HG03520 (cell line): Measurements from ENCODE around the gene TLK2.
"Not testable (repeated sequence)": the region's sequence is repeated elsewhere in the genome, so short reads cannot be mapped to it uniquely, and the experiment has no call there.

Experiments used
- ATAC-seq: cut with Tn5 transposase; IDR thresholded peaks from one replicate; pipeline ENCODE4 v1.9.1; 2021; ENCODE audit warnings: mild to moderate bottlenecking, moderate library complexity; ENCODE audit not compliant: unreplicated experiment

The TLK2 gene

DNA sequence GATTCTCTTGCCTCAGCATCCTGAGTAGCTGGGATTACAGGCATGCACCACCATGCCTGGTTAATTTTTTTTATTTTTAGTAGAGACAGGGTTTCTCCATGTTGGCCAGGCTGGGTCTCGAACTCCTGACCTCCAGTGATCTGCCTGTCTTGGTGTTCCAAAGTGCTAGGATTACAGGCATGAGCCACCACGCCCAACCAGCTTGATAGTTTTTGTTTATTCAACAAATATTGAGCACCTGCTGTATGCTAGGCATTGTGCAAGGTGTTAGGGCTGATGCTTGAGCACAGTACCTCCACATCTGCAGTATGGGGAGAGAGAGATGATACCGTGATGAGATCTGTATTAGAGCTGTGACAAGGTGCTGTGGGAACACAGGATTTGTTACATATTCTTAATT lies 3.9 kb downstream of the TLK2 start:
- ATAC-seq: not testable (repeated sequence)

DNA sequence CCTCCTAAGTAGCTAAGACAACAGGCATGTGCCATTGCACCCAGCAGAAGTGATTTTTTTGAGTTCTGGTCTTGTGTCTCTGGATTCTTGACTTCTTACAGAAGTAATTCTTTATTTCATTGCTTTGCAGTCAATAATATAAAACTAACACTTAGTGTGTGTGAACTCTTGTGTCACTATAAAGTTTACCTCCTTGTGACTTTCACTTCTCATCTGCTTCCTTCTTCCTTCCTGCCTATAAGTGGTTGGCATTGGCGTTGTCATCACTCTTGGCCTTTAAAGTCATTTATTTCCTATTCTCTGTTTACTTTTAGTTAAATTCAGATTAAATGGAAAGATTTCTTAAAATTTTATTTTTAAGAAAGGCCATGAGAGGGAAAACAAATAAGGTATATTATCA lies 12.4 kb downstream of the TLK2 start:
- not testable (repeated sequence) for ATAC-seq

GRCh38 chr17:62493049-62493655 lies 14.5 kb downstream of the TLK2 start:
- ATAC-seq: not testable (repeated sequence)

GRCh38 chr17:62494073-62494472 lies 15.4 kb downstream of the TLK2 start:
- not testable (repeated sequence) for ATAC-seq

- ATAC-seq: not testable (repeated sequence)
Observed at GRCh38 chr17:62496344-62496743, 17.7 kb downstream of the TLK2 start.

DNA sequence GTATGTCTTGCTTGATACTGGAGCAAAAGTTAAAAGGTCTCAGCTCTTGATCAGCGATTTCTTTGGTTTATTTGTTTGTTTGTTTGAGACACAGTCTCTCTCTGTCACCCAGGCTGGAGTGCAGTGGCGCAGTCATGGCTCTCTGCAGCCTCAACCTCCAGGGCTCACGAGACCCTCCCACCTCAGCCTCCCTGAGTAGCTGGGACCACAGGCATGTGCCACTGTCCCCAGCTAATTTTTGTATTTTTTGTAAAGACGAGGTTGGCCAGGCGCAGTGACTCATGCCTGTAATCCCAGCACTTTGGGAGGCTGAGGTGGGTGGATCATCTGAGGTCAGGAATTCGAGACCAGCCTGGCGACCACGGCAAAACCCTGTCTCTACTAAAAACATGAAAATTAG lies 20.2 kb downstream of the TLK2 start:
- not testable (repeated sequence) for ATAC-seq

- ATAC-seq: not testable (repeated sequence)
Observed at GRCh38 chr17:62500463-62500862, 21.8 kb downstream of the TLK2 start.

- ATAC-seq: not testable (repeated sequence)
Observed at GRCh38 chr17:62504857-62505256, 26.2 kb downstream of the TLK2 start.

DNA sequence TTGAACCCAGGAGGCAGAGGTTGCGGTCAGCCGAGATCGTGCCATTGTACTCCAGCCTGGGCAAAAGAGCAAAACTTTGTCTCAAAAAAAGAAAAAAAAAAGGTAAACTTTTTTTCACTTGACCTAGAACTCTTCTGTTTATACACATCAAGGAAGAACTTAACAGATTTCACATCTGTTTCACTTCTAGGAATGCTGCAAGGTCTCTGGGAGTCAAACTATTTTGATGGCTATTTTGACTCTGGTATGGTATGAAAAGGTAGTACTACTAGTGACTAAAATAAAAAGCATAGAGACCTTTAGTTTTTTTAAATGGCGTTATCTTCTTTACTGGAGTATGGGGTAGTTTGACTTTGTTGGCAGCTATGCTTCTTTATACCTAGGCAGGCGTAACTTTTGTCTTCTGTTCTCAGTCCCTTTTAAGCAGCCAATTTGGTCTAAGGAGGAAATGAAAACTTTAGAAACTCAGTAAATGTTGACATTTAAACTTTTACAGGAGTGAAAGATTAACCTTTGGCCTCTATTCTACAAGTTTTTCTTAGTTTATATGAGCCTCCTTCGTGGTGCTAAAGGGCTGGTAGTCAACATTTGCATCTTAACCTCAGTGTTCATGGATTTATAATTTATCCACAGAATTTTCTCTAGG lies 28.7 kb downstream of the TLK2 start:
- not testable (repeated sequence) for ATAC-seq

DNA sequence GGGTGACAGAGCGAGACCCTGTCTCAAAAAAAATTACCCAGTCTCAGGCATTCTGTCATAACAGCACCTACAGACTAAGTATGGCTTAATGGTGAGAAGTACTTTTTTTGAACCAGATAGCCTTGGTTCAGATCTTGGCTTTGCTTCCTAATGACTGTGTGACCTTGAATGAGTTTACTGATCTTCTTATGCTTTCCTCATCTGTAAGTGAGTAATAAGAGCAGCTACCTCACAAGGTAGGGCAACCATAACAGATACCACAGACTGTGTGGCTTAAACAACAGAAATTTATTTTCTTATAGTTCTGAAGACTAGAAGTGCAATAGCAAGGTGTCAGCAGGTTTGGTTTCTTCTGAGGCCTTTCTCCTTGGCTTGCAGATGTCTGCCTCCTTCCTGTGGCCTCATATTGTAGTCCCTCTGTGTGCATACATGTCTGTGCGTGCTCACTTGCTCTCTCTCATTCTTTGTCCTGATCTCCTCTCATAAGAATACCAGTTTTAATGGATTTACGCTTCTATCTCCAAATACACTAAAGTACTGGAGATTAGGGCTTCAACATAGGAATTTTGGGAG lies 31.7 kb downstream of the TLK2 start:
- not testable (repeated sequence) for ATAC-seq

DNA sequence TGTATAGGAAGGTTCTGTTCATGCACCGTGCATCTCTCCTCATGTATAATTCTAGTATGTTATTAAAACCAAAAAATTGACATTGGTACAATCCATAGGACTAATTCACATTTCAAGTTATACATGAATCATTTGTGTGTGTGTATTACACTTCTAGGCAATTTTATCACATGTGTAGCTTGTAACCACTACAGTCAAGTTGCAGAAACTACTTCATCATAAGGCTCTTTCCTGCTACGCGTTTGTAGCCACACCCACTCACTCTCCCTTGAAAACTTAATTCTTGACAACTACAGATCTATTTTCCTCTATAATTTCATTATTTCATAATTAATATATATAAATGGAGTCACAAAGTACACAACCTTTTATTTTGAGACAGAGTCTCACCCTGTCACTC lies 32.4 kb downstream of the TLK2 start:
- ATAC-seq: not testable (repeated sequence)

DNA sequence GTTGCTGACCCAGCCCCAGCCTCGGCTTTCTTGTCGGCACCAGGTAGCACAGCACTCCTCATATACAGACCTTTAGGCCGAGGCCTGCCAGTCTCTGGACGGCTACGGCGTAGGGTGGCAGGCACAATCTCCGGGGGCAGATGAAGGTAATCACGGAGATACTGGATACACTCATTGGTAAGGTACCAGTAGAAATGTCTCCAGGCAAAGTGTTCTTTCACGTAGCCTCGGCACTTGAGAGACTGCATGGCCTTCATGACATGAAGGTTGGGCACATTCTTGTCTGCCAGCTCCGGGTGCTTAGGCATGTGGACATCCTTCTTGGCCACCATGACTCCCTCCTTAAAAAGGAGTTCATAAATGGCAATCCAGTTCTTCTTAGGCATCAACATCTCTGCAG lies 37.8 kb downstream of the TLK2 start:
- ATAC-seq: not testable (repeated sequence)

GRCh38 chr17:62521295-62521694 lies 42.7 kb downstream of the TLK2 start:
- ATAC-seq: not testable (repeated sequence)

DNA sequence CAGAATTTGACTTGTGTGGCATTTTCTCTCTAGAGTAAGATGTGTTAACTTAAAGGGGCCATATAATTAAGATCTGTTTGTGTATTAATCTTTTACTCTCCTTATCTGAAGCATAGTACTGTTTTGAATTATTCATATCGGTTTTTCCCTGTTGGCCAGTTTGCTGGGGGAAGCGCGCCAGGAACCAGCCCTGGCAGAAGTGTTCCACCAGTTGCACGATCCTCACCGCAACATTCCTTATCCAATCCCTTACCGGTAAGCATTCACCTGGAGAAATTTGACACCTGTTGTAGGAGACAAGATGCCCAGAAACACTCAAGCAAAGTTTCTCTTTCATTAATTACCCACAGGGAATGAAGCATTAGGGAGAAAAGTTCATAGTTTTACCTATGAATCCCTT lies 45.5 kb downstream of the TLK2 start:
- not testable (repeated sequence) for ATAC-seq

- not testable (repeated sequence) for ATAC-seq
Observed at GRCh38 chr17:62525317-62525716, 46.7 kb downstream of the TLK2 start.

GRCh38 chr17:62530936-62531335 lies 52.3 kb downstream of the TLK2 start:
- not testable (repeated sequence) for ATAC-seq

- not testable (repeated sequence) for ATAC-seq
Observed at GRCh38 chr17:62536557-62536956, 57.9 kb downstream of the TLK2 start.

DNA sequence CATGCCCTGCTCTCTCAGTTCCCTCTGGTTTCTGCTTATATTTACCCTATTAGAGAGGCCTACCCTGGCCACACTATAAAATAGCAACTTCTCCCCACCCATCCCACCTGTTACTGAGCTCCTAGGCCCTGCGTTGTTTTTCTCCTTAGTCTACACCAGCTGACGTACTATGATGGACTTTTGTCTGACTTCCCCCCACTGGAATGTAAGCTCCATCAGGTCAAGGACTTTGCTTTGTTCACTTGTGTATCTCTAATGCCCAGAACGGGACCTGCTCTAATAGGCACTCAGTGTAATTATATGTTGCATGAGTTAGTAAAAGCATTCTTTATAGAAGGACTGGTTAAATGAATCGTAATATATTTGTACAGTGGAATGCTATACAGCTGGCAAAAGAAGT lies 62.4 kb downstream of the TLK2 start:
- not testable (repeated sequence) for ATAC-seq

DNA sequence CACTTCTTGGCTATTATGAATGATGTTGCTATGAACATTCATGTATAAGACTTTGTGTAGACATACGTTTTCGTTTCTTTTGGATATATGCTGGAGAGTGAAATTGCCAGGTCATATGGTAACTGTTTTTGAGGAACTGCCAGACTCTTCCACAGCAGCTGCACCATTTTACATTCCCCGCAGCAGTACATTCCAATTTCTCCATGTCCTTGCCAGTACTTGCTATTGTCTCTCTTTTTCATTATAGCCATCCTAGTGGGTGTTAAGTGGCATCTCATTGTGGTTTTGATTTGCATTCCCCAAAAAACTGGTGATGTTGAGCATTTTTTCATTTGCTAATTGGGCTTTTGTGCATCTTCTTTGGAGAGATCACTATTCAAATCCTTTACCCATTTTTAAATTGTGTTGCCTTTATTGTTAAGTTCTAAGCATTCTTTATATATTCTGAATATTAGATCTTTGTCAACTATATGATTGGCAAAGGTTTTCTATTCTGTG lies 64.7 kb downstream of the TLK2 start:
- ATAC-seq: not testable (repeated sequence)

GRCh38 chr17:62546066-62546465 lies 67.4 kb downstream of the TLK2 start:
- ATAC-seq: not testable (repeated sequence)

DNA sequence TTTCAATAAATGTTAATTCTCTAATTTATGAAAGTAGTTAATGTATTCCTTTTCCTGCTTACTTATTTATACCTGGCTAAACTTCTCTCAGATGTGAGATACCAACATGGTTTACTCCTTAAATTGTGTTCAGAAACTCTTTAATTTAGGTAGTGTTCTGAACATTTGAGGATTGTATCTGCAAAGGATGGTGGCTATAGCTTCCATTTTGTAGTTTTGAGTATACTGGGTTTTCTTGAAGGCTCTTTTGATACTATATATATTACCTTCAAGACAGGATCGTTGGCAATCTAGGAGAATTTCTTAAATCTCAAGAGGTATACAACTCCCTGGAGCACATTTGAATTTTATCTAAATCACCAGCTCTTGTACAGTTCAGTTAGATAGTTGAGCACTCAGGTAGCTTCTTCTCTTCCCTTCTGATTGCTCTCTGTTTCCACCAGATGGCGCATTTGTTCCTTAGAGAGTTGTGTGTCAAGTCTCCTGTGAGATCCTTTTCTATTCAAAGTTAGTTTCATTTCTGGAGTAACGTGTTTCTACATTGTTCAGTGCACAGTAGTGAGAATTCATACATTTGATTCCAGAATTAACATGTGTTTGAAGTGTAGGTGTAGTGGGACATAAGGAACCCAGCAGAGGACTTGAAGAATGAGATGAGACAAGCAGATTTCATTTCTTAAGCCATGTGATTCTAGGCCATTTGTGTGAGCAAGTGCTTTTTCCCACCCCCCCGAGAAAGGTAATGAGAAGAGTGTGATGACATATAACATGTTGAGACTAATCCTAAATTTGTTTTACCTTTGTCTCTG lies 74.4 kb downstream of the TLK2 start:
- ATAC-seq: peak; percentile 78
